Activated T-helper 9 cell treated with anti-CD3 and anti-CD28 coated beads, Interleukin-2, amount 50 U/mL, for 16 hours (primary cell): ENCODE measurements around the gene SRI.
"Not testable (repeated sequence)": the region's sequence is repeated elsewhere in the genome, so short reads cannot be mapped to it uniquely, and the experiment has no call there.

Experiments
- DNase-seq: peaks from one replicate; pipeline ENCODE4 v3.0.0-alpha.2; 2020; ENCODE audit warnings: low read depth

Gene SRI

GRCh38 chr7:88219781-88220747 lies at the start of gene SRI:
Gene SRI (minus strand): TSS chr7:88220038. CDS start chr7:88220026, 12 bp downstream.
- peak; percentile 91 for DNase-seq

GRCh38 chr7:88269586-88269985 lies 49.7 kb upstream of the SRI start:
- DNase-seq: no peak

- DNase-seq: no peak
Observed at GRCh38 chr7:88268858-88269257, 49.0 kb upstream of the SRI start.

GRCh38 chr7:88268051-88268450 lies 48.2 kb upstream of the SRI start:
- no peak for DNase-seq

- DNase-seq: no peak
Observed at GRCh38 chr7:88267421-88267820, 47.6 kb upstream of the SRI start.

- not testable (repeated sequence) for DNase-seq
Observed at GRCh38 chr7:88264987-88265386, 45.1 kb upstream of the SRI start.

- DNase-seq: no peak
Observed at GRCh38 chr7:88262562-88262961, 42.7 kb upstream of the SRI start.

GRCh38 chr7:88260719-88261118 lies 40.9 kb upstream of the SRI start:
- DNase-seq: no peak

GRCh38 chr7:88259656-88260380 lies 40.0 kb upstream of the SRI start:
- no peak for DNase-seq

GRCh38 chr7:88258296-88258695 lies 38.5 kb upstream of the SRI start:
- not testable (repeated sequence) for DNase-seq

- DNase-seq: no peak
Observed at GRCh38 chr7:88256906-88257305, 37.1 kb upstream of the SRI start.

GRCh38 chr7:88254721-88255424 lies 35.0 kb upstream of the SRI start:
- no peak for DNase-seq

GRCh38 chr7:88253640-88254039 lies 33.8 kb upstream of the SRI start:
- DNase-seq: no peak

- no peak for DNase-seq
Observed at GRCh38 chr7:88244258-88244657, 24.4 kb upstream of the SRI start.

- DNase-seq: no peak
Observed at GRCh38 chr7:88243345-88243909, 23.6 kb upstream of the SRI start.

GRCh38 chr7:88239852-88240251 lies 20.0 kb upstream of the SRI start:
- DNase-seq: no peak

GRCh38 chr7:88233828-88234227 lies 14.0 kb upstream of the SRI start:
- no peak for DNase-seq

GRCh38 chr7:88230646-88231045 lies 10.8 kb upstream of the SRI start:
- no peak for DNase-seq

- no peak for DNase-seq
Observed at GRCh38 chr7:88229302-88229995, 9.6 kb upstream of the SRI start.

GRCh38 chr7:88226886-88227516 lies 7.2 kb upstream of the SRI start:
- no peak for DNase-seq

- DNase-seq: no peak
Observed at GRCh38 chr7:88226201-88226600, 6.4 kb upstream of the SRI start.
